ENCODE measurements around the gene PPP5C. TPM values are rescaled to one million over a fixed set of nuclear protein-coding genes. Genes with fewer than 3 reads are reported as not detected.

The PPP5C gene
- total RNA-seq, 2 experiments from 2014 or later: 108 to 111 TPM

DNA sequence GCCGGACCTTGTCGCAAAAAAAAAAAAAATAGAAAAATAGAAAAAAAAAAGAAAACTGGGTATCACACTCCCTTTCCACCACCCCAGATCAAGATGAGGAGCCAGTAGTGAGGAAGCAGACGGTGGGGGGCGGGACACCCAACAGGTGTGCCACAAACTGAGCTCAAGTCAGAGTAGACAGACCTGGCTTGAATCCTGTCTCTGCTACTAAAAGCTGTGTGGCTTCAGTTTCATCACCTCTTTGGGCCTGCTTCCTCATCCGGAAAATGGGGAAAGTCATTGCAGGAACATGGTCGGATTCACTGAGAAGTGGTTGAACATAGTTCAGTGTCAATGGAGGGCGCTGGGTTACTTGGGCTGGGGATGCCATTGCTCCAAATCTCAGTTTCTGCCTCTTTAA lies 47.2 kb upstream of the PPP5C start:
- DNase-seq (no peak), ATAC-seq (no peak)
- Mint-ChIP-seq H3K27me3 (peaks cover 22% of the 10 kb centered on the region), H3K27ac (no peak overlapping the region), H3K9me3 (no peaks in the 10 kb centered on the region), H3K36me3 (ENCODE audit: low read depth) (no peaks in the 10 kb centered on the region), H3K4me3 (no peak overlapping the region), H3K4me1 (ENCODE audit: low read depth) (peaks cover 3% of the 10 kb centered on the region)
- POLR2A ChIA-PET: no interaction called here
- CTCF ChIA-PET: interaction anchor here (1.4 kb wide), 1 partner anchor 19 kb away, joined by 5 read pairs; no protein-coding TSS in a partner anchor
- TF ChIP-seq, protein P1, sequence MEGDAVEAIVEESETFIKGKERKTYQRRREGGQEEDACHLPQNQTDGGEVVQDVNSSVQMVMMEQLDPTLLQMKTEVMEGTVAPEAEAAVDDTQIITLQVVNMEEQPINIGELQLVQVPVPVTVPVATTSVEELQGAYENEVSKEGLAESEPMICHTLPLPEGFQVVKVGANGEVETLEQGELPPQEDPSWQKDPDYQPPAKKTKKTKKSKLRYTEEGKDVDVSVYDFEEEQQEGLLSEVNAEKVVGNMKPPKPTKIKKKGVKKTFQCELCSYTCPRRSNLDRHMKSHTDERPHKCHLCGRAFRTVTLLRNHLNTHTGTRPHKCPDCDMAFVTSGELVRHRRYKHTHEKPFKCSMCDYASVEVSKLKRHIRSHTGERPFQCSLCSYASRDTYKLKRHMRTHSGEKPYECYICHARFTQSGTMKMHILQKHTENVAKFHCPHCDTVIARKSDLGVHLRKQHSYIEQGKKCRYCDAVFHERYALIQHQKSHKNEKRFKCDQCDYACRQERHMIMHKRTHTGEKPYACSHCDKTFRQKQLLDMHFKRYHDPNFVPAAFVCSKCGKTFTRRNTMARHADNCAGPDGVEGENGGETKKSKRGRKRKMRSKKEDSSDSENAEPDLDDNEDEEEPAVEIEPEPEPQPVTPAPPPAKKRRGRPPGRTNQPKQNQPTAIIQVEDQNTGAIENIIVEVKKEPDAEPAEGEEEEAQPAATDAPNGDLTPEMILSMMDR (IDR thresholded peaks at IDR 0.05): no peak
- intact Hi-C loops (cut with micrococcal nuclease): no loop called here

DNA sequence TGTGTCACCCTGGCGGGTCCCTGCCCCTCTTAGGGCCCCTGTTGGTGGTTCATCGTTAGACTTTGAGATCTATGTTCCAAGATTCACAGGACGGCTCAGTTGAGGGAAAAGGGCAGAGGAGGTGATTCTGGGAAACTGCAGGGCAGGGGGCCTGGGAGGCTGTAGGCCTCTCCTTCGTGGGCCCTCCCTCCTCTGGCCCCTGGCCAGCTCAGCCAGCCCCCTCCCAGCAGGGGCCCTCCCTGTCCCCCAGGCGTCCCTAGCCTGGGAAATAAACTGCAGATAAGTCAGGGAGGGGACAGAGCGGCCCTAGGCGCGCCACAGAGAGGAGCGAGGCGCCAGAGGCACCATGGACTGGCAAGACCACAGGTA lies 43.6 kb upstream of the PPP5C start:
- peaks cover 7% of the 10 kb centered on the region for H3K9me3 Mint-ChIP-seq
- no peaks in the 10 kb centered on the region for H3K36me3 Mint-ChIP-seq (ENCODE audit: low read depth)
- intact Hi-C loops (cut with micrococcal nuclease): no loop called here
- DNase-seq: no peak
- peaks cover 5% of the 10 kb centered on the region for H3K27me3 Mint-ChIP-seq
- ChIA-PET POLR2A (no interaction called here), CTCF (no interaction called here)
- no peak overlapping the region for H3K4me3 Mint-ChIP-seq
- no peak for ATAC-seq
- H3K4me1 Mint-ChIP-seq (ENCODE audit: low read depth): no peaks in the 10 kb centered on the region
- TF ChIP-seq, protein P1 (IDR thresholded peaks at IDR 0.05): no peak
- H3K27ac Mint-ChIP-seq: no peak overlapping the region

DNA sequence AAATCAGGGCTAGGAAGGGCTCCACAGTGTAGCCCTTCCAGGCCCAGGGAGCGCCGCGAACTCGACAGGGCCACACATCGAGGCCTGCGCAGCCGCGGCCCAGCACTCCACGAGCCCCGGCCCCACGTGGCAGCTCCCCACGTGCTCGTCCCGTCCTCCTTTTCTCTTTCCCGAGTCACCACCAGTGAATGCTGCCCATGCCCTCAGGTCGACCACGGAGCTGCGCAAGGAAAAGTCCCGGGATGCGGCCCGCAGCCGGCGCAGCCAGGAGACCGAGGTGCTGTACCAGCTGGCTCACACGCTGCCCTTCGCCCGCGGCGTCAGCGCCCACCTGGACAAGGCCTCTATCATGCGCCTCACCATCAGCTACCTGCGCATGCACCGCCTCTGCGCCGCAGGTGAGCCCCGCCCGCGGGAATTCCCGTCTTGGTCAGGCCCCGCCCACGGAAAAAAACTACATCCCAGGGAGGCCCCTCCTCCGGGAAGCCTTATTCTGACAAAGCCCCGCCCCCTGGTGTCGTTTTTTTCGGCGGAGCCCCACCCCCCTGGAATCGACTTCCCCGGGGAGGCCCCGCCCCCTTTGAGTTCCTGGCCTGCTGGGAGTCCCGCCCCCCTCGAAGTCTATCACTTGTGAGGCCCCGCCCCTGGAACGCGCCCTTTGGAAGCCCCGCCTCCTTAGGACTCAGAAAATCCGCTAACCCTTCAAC lies 43.0 kb upstream of the PPP5C start:
- no peaks in the 10 kb centered on the region for H3K36me3 Mint-ChIP-seq (ENCODE audit: low read depth)
- CTCF ChIA-PET: no interaction called here
- TF ChIP-seq, protein P1 (IDR thresholded peaks at IDR 0.05): no peak
- peaks cover 5% of the 10 kb centered on the region for H3K27me3 Mint-ChIP-seq
- POLR2A ChIA-PET: no interaction called here
- no peak overlapping the region for H3K27ac Mint-ChIP-seq
- DNase-seq (peak; percentile 7), ATAC-seq (no peak)
- no peaks in the 10 kb centered on the region for H3K4me1 Mint-ChIP-seq (ENCODE audit: low read depth)
- intact Hi-C loops (cut with micrococcal nuclease): no loop called here
- H3K9me3 Mint-ChIP-seq: peaks cover 7% of the 10 kb centered on the region
- H3K4me3 Mint-ChIP-seq: no peak overlapping the region

DNA sequence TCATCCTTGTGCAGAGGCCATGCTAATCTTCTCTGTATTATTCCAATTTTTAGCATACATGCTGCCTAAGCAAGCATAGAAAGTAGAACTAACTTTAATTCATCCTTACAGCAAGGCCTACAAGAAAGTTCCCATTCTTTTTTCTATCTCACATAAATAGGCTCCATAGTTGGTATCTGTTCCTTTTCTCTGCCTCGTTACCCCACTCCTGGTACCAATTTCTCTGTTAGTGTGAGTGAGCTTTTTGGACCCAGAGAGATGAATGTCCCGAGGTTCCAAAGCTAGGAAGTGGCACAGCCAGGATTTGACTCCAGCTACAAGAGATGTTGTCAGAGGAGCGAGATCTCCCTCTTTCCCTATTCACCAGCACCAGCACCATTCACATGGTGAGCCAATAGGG lies 40.4 kb upstream of the PPP5C start:
- no peak for DNase-seq
- no peak overlapping the region for H3K4me3 Mint-ChIP-seq
- no peak overlapping the region for H3K27ac Mint-ChIP-seq
- intact Hi-C loops (cut with micrococcal nuclease): no loop called here
- peaks cover 7% of the 10 kb centered on the region for H3K9me3 Mint-ChIP-seq
- ChIA-PET POLR2A (no interaction called here), CTCF (interaction anchor here (1.1 to 1.5 kb wide), 4 partner anchors 25 to 278 kb away, joined by 3 to 4 read pairs (median 3); no protein-coding TSS in a partner anchor)
- H3K4me1 Mint-ChIP-seq (ENCODE audit: low read depth): no peaks in the 10 kb centered on the region
- TF ChIP-seq, protein P1 (IDR thresholded peaks at IDR 0.05): no peak
- H3K36me3 Mint-ChIP-seq (ENCODE audit: low read depth): no peaks in the 10 kb centered on the region
- no peak for ATAC-seq
- H3K27me3 Mint-ChIP-seq: no peaks in the 10 kb centered on the region

DNA sequence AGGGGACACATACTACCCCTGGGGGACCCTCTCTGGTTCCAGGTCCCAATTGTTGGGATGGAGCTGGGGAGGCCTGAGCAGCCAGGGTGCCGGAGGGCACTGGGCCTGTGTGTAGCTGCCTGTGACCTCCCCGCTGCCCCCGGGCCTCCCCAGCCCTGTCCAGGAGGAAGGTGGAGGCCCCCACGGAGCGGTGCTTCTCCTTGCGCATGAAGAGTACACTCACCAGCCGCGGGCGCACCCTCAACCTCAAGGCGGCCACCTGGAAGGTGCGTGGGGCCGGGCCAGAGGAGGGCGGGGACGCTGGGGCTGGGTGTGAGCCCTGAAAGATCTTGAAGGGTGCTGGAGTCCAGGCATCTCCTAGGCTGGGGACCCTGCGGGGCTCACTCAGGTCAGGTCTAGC lies 38.4 kb upstream of the PPP5C start:
- Mint-ChIP-seq H3K4me3 (no peak overlapping the region), H3K27ac (no peak overlapping the region), H3K9me3 (peaks cover 7% of the 10 kb centered on the region), H3K27me3 (no peaks in the 10 kb centered on the region), H3K36me3 (ENCODE audit: low read depth) (no peaks in the 10 kb centered on the region), H3K4me1 (ENCODE audit: low read depth) (no peaks in the 10 kb centered on the region)
- no peak for ATAC-seq
- ChIA-PET POLR2A (no interaction called here), CTCF (interaction anchor here (1.8 kb wide), 1 partner anchor 27 kb away, joined by 4 read pairs; no protein-coding TSS in a partner anchor)
- DNase-seq: no peak
- intact Hi-C loops (cut with micrococcal nuclease): no loop called here
- TF ChIP-seq, protein P1 (IDR thresholded peaks at IDR 0.05): no peak
